ENCODE results near the gene MYO5A.

DNA sequence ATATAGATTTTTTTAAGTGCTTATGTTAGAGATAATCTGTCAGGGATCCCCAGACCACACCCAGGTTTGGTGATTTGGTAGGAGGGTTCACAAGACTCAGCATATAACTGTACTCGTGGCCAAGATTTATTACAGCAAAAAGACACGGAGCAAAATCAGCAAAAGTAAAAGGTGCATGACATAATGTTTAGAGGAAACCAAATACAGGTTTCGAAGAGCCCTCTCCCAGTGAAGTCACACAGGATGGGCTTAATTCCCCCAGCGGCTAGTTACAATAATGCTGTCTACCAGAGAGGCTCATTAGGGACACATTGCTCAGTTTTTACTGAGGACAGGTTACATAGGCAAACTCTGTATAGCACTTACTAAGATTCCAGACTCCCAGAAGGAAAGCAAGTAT lies 36.5 kb downstream of the MYO5A start:
- TF ChIP-seq EZH2 (IDR thresholded peaks at IDR 0.05; ENCODE audit: borderline replicate concordance, low read depth, low read length, severe bottlenecking) (no peak), POLR2A (IDR thresholded peaks at IDR 0.05; ENCODE audit: low read depth, low read length) (no peak)
- TF ChIP-seq, protein P1, sequence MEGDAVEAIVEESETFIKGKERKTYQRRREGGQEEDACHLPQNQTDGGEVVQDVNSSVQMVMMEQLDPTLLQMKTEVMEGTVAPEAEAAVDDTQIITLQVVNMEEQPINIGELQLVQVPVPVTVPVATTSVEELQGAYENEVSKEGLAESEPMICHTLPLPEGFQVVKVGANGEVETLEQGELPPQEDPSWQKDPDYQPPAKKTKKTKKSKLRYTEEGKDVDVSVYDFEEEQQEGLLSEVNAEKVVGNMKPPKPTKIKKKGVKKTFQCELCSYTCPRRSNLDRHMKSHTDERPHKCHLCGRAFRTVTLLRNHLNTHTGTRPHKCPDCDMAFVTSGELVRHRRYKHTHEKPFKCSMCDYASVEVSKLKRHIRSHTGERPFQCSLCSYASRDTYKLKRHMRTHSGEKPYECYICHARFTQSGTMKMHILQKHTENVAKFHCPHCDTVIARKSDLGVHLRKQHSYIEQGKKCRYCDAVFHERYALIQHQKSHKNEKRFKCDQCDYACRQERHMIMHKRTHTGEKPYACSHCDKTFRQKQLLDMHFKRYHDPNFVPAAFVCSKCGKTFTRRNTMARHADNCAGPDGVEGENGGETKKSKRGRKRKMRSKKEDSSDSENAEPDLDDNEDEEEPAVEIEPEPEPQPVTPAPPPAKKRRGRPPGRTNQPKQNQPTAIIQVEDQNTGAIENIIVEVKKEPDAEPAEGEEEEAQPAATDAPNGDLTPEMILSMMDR (IDR thresholded peaks at IDR 0.05; ENCODE audit: extremely low read depth in 1 of 2, insufficient read depth in 1 of 2, low read depth in 1 of 2, low read length in 2 of 2): no peak

Data from endothelial cell of umbilical vein (primary cell).